Measurements from ENCODE around the gene MMADHC. TPM values are rescaled to one million over a fixed set of nuclear protein-coding genes. Genes with fewer than 3 reads are reported as not detected.

The MMADHC gene
- total and polyA plus RNA-seq, 2 donors (not counting 1 experiment from before 2014, with no cell fraction given), result 26.8 to 55.9 TPM

- H3K4me1 Mint-ChIP-seq, result no peaks in the 10 kb centered on the region
- H3K9me3 ChIP-seq (ENCODE audit: control extremely low read depth in 1 of 3, control insufficient read depth in 2 of 3, insufficient read depth in 1 of 3, low read length in 2 of 3), result no peaks in the 10 kb centered on the region
- H3K27ac Mint-ChIP-seq, result no peak overlapping the region
- ChIA-PET CTCF (no interaction called here), POLR2A (no interaction called here)
- DNase-seq (no peak), ATAC-seq (ENCODE audit: low read depth) (no peak)
- no peak overlapping the region for H3K4me3 Mint-ChIP-seq
- no peak overlapping the region for H3K27ac ChIP-seq (ENCODE audit: low read length in 2 of 2)
- no peaks in the 10 kb centered on the region for H4K20me1 ChIP-seq (ENCODE audit: control insufficient read depth, insufficient read depth, low read length, poor library complexity, severe bottlenecking)
- WGBS (ENCODE audit: insufficient coverage), result no CpG with 5 or more reads among the region's 3 CpGs
- no peaks in the 10 kb centered on the region for H3K9me3 Mint-ChIP-seq (ENCODE audit: insufficient read depth)
- intact Hi-C loops (cut with micrococcal nuclease), result no loop called here
- H3K4me3 ChIP-seq (ENCODE audit: control extremely low read depth in 1 of 5, extremely low read depth in 1 of 5, insufficient read depth in 1 of 5, low read depth in 2 of 5, low read length in 4 of 5), result no peak overlapping the region
- TF ChIP-seq CTCF (IDR thresholded peaks at IDR 0.05), result no peak
- no peak overlapping the region for H2AFZ ChIP-seq (ENCODE audit: insufficient read depth, low read depth, low read length, poor library complexity, severe bottlenecking)
- H3K79me2 ChIP-seq (ENCODE audit: control insufficient read depth, insufficient read depth, low read length), result no peaks in the 10 kb centered on the region
- H3K27me3 Mint-ChIP-seq, result peaks cover 15% of the 10 kb centered on the region
- no peaks in the 10 kb centered on the region for H3K4me1 ChIP-seq (ENCODE audit: control insufficient read depth in 2 of 2, insufficient read depth in 2 of 2, low read length in 2 of 2)
- no peak overlapping the region for H3K9ac ChIP-seq (ENCODE audit: low read length)
- H3K36me3 ChIP-seq (replicated peaks in 1 of 2; ENCODE audit: control extremely low read depth in 1 of 2, control insufficient read depth in 1 of 2, extremely low read depth in 1 of 2, insufficient read depth in 2 of 2, low read length in 1 of 2), result no peaks in the 10 kb centered on the region
- H3K4me2 ChIP-seq (replicated peaks; ENCODE audit: low read depth, low read length, poor library complexity, severe bottlenecking), result no peak overlapping the region
- peaks cover 0 to 2% (median 0%) of the 10 kb centered on the region in 4 experiments for H3K27me3 ChIP-seq (replicated peaks in 1 of 4; ENCODE audit: control extremely low read depth in 1 of 4, control insufficient read depth in 3 of 4, insufficient read depth in 4 of 4, low read length in 3 of 4)
Measured at GRCh38 chr2:149625271-149625670, 37.7 kb upstream of the MMADHC start.

- no peak overlapping the region for H3K27ac Mint-ChIP-seq
- H3K4me3 Mint-ChIP-seq, result no peak overlapping the region
- no peak overlapping the region for H3K9ac ChIP-seq (ENCODE audit: low read length)
- intact Hi-C loops (cut with micrococcal nuclease), result no loop called here
- no peaks in the 10 kb centered on the region for H3K4me1 Mint-ChIP-seq
- H3K4me1 ChIP-seq (ENCODE audit: control insufficient read depth in 2 of 2, insufficient read depth in 2 of 2, low read length in 2 of 2), result no peaks in the 10 kb centered on the region
- H3K9me3 Mint-ChIP-seq (ENCODE audit: insufficient read depth), result no peaks in the 10 kb centered on the region
- H3K27ac ChIP-seq (ENCODE audit: low read length in 2 of 2), result no peak overlapping the region
- DNase-seq, result no peak
- no peak overlapping the region for H3K4me3 ChIP-seq (ENCODE audit: control extremely low read depth in 1 of 5, extremely low read depth in 1 of 5, insufficient read depth in 1 of 5, low read depth in 2 of 5, low read length in 4 of 5)
- no peaks in the 10 kb centered on the region for H3K36me3 ChIP-seq (replicated peaks in 1 of 2; ENCODE audit: control extremely low read depth in 1 of 2, control insufficient read depth in 1 of 2, extremely low read depth in 1 of 2, insufficient read depth in 2 of 2, low read length in 1 of 2)
- WGBS (ENCODE audit: insufficient coverage), result no CpG with 5 or more reads among the region's 1 CpG
- ChIA-PET CTCF (no interaction called here), POLR2A (no interaction called here)
- peaks cover 26% of the 10 kb centered on the region for H3K27me3 Mint-ChIP-seq
- no peaks in the 10 kb centered on the region for H3K79me2 ChIP-seq (ENCODE audit: control insufficient read depth, insufficient read depth, low read length)
- no peak for TF ChIP-seq EZH2 (IDR thresholded peaks at IDR 0.05; ENCODE audit: borderline replicate concordance, insufficient read depth, low read depth, low read length, poor library complexity, severe bottlenecking)
- TF ChIP-seq CTCF (IDR thresholded peaks at IDR 0.05), result no peak
- no peaks in the 10 kb centered on the region for H4K20me1 ChIP-seq (ENCODE audit: control insufficient read depth, insufficient read depth, low read length, poor library complexity, severe bottlenecking)
- H3K4me2 ChIP-seq (replicated peaks; ENCODE audit: low read depth, low read length, poor library complexity, severe bottlenecking), result no peak overlapping the region
- H2AFZ ChIP-seq (ENCODE audit: insufficient read depth, low read depth, low read length, poor library complexity, severe bottlenecking), result no peak overlapping the region
- peaks cover 0 to 4% (median 0%) of the 10 kb centered on the region in 4 experiments for H3K27me3 ChIP-seq (replicated peaks in 1 of 4; ENCODE audit: control extremely low read depth in 1 of 4, control insufficient read depth in 3 of 4, insufficient read depth in 4 of 4, low read length in 3 of 4)
- no peaks in the 10 kb centered on the region for H3K9me3 ChIP-seq (ENCODE audit: control extremely low read depth in 1 of 3, control insufficient read depth in 2 of 3, insufficient read depth in 1 of 3, low read length in 2 of 3)
- ATAC-seq (ENCODE audit: low read depth), result no peak
Measured at GRCh38 chr2:149622343-149622742, 34.8 kb upstream of the MMADHC start.

All from B cell (primary cell).